Frontal cortex (tissue), 4 donors: ENCODE results near the gene SPTSSB. TPM values are rescaled to one million over a fixed set of nuclear protein-coding genes. Genes with fewer than 3 reads are reported as not detected.

Experiments used
- DNase-seq, 2 donors: peaks; one replicate each; pipeline ENCODE4 v3.0.0; 2012; ENCODE audit warnings: low spot score in 2 of 2
- FAIRE-seq: peaks from 2 replicates; lab custom pipeline; 2012; peaks lifted over from hg19 to GRCh38; lab: Jason Lieb, UNC
- total RNA-seq: library from RNA; depleted of rRNA; stranded (reverse); fragments of >200 nt; gene quantifications from one replicate; pipeline ENCODE4 v1.2.3, GENCODE V29; 2014
- donor health status: control.
- donor health status: control.
- donor health status: control.

The SPTSSB gene
- total RNA-seq, 1 donor from 2014 or later: 3.3 TPM

DNA sequence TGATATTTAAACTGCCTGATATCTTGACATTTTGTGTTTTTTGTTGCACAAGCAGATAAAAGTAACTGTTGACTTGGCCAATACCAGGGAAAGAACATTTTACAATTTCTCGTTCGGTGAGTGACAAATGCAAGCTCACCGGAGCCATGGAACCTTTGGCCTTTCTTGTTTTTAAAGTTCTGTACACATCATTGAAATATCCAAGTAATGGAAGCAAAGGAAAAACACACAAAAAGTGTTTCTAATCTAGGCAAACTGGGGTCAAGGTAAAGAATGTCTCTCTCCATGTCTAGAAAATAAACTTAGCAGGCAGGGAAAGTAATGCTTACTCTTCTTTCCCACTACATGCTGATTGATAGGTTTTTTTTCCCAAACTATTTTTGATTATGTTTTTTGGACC lies 27.8 kb downstream of the SPTSSB start:
- FAIRE-seq (no peak), DNase-seq (no peak)

DNA sequence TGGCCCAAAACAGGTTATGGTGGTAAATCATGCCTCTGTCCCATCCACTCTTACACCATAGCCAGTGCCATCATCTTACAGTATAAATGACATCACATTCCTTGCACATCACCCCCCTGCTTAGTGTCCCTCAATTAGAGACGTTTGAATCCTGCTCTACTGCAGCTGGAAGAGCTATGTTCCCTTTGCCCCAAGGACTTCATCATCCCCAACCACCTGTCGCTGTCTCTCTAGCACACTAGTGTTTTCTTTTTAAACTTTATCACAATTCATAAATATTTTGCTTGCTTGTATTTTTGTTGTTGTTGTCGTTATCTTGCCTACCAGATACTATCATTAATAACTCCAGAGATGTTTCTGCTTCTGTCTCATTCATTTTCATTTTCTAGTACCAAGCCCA lies 28.7 kb downstream of the SPTSSB start:
- no peak for DNase-seq
- FAIRE-seq: no peak

DNA sequence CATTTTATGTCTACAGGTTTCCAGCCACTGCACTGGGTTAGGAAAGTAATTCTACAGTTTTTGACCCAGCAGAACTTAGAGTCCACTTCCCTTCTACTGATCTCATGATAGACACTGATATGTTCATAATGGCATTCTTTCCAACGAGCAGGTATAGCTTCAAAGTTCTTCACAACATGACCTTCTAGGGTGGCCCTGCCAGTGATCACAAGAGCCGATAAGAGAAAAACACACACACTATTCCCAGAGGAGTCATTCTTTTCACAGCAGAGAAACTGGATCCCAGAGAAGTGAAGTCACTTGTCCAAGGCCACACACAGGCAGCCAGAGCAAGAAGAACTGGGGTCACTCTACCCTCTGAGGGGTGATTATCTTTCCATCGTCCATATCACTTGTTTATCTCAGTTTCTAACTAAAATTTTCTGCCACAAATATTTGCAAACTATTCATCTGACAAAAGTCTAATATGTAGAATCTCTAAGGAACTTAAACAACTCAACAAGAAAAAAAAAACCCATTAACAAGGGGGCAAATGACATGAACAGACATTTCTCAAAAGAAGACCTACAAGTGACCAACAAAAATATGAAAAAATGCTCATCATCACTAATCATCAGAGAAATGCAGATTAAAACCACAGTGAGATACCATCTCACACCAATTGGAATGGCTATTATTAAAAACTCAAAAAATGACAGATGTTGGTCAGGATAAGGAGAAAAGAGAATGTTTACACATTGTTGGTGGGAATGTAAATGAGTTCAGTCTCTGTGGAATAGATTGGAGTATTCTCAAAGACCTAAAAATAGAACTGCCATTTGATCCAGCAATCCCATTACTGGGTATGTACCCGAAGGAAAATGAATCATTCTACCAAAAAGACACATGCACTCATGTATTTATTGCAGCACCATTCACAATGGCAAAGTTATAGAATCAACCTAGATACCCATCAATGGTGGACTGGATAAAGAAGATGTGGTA lies 31.5 kb downstream of the SPTSSB start:
- FAIRE-seq (no peak), DNase-seq (no peak)

DNA sequence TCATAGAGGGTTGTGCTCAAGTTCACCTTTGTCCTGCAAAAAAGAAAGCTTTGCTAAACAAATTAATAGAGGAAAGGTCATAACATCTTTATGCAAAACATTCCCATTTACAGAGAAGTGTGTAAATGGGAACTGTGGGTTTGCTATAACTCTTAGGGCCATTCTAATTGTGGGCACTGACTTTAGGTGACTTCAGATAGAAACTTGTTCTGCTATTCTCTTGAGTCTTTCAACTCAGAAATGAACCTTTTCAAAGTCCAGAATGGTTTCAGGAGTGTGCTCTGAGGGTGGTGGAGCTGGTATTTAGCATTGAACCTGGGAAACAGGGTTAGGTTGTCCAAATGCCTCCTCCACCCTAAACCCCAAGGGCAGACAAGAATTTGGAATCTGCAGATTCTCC lies 34.0 kb downstream of the SPTSSB start:
- FAIRE-seq: no peak
- DNase-seq: no peak

DNA sequence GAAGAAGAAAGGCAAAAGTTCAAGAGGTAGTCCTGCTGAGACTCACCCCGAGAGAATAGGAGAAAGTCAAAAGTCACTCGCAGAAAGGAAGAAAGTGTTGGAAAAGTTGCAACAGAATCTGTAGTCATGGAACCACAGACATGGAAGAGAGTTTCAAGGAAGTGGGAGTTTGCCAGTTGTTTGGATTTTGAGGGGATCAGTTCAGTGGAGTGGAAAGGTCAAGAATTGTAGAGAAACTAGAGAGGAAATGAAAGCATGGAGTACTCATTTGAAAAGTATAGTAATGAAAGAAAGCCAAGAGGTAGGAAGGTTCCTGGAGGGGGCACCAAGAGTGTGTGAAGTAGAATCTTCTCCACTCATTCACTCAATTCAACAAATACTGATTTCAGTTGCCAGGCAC lies 34.7 kb downstream of the SPTSSB start:
- DNase-seq (no peak), FAIRE-seq (no peak)

DNA sequence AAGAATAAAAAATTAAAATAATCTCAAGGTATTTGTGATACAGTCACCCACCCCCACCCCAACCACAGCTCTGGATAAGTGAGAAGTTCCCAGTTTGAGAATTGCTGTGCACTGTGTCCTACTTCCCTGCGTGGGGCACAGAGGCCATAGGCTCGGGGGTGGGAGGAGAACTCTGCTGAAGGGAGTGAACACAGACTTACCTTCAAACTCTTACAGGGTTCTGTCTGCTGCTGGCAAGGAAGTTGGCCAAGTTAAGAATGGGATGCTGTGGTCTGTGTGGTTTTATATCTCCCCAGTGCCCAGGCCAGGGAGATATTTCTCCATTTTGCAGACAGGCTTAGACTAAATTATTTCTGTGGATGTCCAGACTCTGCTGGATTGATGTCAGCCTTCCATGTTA lies 37.6 kb downstream of the SPTSSB start:
- DNase-seq (no peak), FAIRE-seq (no peak)

DNA sequence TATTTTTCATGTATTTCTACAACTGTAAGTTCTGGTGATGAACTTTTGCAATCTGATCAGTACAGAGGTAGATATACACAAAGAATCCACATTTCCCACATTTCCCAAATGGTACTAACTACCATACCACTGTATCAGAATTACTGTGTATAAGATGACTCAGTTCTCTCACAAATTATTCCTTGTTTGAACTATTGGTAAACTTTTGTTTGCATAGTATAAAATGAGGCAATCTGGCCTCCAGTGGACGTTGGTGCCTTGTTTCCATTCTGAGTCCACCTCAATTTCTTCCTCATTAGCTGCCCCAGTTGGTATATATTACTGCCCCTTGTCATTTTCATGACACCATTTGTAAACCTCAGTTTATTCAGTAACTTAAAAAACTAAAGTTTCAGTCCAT lies 38.5 kb downstream of the SPTSSB start:
- FAIRE-seq: no peak
- no peak for DNase-seq

DNA sequence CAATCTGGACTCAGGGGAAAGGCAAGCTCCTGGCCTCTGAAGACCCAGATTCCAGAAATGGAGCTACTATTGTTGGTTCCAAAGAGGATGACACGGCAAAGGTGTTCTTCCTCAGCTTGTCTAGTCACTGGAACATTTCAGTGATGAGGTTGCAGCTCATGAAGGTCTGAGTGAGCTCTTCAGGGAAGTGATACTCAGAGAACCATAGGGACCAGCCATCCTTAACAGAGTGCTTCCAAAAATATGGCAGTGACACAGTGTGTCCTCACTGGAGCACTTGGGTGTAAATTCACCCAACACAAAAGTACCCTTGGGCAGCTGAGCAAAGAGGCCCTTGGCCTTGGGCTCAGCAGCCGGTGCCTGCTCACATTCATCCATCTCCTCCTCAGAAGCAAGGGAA lies 46.3 kb downstream of the SPTSSB start:
- DNase-seq: no peak
- FAIRE-seq: no peak

DNA sequence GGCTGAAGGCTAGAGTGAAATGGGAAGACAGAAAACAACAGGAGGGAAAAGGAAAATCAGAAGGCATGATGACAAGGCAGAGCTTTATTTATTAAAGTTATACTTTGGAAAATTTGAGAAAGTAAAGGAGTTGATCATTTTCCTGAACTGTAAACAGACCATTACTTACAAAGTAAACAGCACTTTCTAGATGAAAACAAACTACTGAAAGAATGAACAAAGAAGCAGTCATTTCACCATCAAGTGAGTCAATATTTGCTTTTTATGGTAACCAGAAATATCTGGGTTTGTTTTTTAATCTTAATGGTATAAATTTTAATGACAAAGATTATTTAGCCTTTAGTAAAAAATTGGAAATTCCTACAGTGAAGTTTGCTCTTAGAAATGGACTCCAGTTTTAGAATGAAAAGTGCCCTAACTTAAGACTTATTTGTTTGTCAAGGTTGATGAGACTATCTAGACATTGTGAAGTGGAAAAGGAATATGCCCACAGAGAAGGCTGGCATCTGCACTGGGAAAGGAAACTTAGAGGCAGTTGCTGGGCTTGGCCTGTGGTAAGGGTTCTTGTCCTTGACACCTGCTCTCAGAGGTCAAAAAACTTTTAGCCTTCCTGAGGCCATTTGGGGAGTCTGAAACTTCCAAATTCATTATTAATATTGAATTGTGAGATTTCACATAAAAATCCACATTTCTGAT lies 47.2 kb downstream of the SPTSSB start:
- FAIRE-seq (no peak), DNase-seq (no peak)

DNA sequence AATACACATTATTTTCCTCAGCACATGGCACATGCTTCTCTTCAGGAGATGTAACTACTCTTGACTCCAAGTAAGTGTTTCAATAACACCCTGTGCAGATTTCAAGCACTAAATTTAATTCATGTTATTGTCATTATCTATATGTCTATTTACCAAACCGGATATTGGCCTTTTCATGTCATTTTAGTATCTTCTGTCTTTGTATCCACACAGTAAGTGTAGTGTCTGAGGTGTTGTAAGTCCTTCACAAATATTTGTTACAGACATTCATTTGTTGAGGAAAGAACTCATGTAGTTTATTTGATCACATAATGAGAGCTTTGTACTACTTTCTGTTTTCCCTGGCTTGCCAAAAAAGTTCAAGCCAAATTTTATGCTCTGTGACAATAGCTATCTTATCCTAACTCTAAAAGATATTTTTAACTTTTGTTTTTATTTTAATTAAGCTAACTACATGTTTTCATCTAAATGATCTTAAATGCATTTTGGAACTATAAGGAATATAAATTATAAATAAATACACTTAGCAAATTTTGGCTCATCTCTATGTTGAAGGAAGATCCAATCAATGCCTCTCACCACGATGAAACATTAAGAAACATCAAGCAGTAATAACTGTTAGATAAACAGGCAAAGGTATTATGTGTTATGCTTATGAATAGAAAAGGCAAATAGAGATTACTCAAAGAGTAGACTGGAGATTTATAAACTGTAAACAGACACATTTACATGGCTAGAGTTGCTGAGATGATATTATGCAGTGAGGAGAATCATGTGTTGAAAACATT lies 48.3 kb downstream of the SPTSSB start:
- DNase-seq (no peak), FAIRE-seq (no peak)

DNA sequence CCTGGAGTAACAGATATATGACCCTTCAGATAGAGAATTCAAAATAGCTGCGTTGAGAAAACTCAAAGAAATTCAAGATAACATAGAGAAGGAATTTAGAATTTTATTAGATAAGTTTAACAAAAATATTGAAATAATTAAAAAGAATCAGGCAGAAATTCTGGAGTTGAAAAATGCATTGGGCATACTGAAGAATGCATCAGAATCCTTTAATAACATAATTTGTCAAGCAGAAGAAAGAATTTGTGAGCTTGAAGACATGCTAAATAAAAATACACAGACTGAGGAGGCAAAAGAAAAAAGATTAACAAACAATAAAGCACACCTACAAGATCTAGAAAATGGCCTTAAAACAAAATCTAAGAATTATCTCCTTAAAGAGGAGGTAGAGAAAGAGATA lies 50.5 kb downstream of the SPTSSB start:
- DNase-seq (no peak), FAIRE-seq (no peak)

DNA sequence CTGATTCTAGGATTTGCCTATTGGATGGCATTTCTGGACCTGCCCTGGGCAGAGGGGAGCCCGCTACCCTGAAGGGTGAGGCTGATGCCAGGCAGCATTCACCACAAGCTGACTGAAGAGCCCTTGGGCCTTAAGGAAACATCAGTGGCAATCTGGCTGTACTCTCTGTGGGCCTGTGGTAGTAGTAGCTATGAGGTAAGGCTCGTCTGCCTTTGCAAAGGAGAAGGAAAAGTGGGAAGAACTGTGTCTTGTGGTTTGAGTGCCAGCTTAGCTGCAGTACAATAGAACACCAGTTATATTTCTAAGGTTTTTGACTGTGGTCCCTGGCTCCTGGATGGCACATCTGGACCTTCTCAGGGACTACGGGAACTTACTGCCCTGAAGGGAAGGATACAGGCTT lies 51.5 kb downstream of the SPTSSB start:
- DNase-seq (no peak), FAIRE-seq (no peak)

DNA sequence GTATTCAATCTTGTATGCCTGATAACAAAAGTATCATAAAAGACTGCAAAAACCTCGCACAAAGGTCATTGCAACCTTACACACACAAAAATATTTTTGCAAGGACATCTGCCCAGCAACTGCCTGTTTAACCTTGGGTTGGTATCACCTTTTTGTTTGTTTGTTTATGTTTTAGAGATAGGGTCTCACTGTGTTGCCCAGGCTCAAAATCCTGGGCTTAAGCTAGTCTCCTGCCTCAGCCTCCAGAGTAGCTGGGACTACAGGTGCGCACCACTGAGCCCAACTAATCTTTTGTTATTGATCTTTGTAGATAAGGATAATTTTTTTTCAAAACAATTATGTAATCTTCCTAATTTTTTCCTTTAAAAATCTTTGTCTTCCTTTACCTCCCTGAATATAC lies 54.2 kb downstream of the SPTSSB start:
- FAIRE-seq: no peak
- DNase-seq: no peak

DNA sequence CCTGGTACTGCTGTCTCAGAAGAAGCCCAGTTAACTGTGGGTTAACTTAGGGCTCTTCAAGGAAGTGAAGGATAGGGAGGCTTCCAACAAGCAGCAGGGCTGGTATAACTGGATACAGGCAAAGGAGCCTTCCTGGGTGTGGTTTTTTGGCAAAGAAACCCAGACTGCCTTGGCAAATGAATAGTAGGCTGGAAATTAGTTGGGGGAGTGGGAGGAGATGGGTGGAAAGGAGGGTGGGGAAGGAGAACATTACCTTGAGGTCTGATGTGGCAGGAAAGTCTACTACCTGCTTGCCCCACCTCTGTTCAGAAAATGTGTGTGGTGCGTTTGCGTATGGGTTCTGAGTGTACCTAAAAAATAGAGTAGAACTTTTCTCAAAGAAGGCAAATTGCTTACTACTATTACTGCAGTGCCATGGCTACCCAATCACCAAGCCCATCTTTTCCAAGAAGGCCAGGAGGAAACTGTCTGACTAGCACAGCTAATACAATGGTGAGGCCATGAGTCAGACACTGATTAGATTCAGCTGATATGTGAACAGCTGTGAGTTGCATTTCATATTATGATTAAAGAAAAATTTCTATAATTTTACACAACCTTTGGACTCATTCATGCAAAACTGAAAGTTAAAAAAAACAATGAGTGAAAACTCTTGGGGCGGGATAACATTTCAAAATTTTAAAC lies 55.2 kb downstream of the SPTSSB start:
- FAIRE-seq: no peak
- DNase-seq: no peak

DNA sequence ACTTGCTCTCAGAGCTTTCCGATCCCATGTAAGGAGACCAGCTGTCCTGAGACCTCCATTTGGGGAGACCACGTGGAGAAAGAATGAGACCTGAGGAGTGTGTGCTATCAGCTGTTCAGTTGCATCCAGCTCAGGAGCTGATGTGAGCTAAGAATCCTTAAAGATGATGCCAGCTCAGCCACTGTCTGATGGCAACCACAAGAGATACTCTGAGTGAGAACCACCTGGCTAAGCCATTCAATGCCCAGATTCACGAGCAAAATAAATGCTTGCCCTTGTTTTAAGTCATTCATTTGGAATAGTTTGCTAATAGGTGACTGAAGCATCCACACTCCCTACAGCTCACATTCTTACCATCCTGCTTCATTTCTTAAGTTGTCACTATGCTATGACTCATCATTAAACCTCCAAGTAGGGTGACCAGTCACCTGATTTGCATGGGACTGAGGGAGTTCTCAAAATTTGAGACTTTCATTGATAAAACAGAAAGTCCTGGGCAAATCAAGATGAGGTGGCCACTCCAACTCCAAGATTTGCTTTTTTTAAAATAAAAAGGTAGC lies 56.4 kb downstream of the SPTSSB start:
- no peak for DNase-seq
- no peak for FAIRE-seq

DNA sequence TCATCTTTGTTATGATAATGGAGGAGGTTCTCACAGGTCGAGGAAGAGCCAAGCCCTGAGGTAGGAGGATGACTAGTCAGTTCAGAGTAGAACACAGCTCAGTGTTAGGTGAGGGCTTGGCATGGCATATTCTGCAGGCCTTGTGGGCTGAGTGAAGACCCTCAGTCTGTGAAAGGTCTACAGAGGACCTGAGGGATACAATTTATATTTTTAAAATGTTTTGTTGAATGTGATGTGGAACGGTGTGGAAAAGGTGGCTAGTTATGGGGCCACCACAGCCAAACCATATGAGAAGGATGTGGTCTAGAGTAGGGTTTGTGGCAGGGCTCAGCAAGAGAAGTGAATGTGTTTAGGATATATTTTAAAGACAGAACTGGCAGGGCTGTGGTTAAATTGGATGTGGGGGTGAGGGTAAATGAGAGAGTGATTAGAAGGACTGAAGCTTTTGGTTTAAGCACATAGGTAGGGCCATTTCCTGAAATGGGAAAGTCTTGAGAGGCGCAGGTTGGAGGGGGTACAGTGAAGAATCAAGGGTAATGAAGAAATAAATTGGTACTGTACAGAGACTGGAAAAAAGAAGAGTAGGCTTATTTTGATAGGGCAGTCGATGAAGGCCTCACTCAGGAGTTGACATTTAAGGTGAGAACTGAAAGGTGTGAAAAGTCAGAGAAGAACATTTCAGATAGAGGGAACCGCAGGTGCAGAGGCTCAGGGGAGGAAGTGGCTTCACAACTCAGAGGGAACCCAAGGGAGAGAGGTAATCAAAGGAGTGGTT lies 60.5 kb downstream of the SPTSSB start:
- no peak for FAIRE-seq
- DNase-seq: no peak

DNA sequence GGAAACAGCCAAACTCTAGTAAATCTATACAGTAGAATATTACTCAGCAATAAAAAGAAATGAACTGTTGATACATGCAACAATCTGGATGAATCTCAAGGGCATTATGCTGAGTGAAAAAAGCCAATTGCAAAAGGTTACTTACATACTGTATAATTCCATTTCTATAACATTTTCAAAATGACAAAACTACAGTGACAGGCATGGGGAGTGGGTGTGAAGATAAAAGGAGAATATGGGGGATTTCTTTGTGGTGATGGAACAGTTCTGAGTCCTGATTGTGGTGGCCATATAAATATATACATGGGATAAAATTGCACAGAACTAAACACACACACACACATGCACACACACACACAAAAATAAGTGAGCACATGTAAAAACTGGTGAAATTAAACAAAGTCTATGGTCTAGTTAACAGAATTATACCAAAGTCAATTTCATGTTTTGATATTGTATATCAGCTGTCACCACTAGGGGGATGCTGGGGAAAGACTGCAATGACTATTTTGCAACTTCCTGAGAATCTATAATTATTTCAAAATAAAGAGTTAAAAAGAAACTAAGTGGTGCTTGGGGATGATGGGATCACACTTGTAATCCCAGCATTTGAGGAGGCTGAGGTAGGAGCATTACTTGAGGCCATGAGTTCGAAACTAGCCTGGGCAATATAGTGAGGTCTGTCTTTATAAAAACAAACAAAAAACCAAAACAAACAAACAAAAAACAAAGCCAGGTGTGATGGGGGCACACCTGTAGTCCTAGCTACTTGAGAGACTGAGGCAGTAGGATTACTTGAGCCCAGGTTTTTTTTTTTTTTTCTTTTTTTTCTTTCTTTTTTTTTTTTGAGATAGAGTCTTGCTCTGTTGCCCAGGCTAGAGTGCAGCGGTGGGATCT lies 66.0 kb downstream of the SPTSSB start:
- FAIRE-seq (no peak), DNase-seq (no peak)

DNA sequence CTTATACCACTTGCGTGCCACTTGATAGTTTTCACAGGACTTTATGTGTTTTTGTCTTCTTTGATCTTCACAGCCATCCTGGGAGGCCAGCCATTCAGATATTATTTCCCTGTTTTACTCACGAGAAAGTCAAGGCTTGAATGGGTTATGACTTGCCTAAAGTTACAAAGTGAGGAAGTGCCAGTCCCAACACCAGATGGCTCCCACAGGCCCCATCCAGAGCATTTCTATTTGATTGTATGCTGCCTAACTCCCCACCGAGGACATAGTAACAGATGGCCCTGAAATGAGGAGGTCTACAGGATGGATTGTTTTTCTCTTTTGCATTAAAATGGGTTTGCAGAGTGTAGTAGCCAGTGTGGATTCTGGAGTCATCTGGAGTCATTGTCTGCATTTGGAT lies 74.5 kb downstream of the SPTSSB start:
- FAIRE-seq: no peak
- DNase-seq: no peak
